ENCODE data around the gene MYO16.

Gene MYO16

GRCh38 chr13:108828086-108828815, 198.8 kb downstream of the MYO16 start:
- ATAC-seq (no peak), DNase-seq (no peak)
- peaks cover 11% of the 10 kb centered on the region for H3K9me3 Mint-ChIP-seq
- H3K4me1 Mint-ChIP-seq: no peaks in the 10 kb centered on the region
- H3K4me3 Mint-ChIP-seq: no peak overlapping the region
- H3K36me3 Mint-ChIP-seq (ENCODE audit: low read depth): no peaks in the 10 kb centered on the region
- no peaks in the 10 kb centered on the region for H3K27me3 Mint-ChIP-seq
- no peak overlapping the region for H3K27ac Mint-ChIP-seq

GRCh38 chr13:108830916-108831315, 201.5 kb downstream of the MYO16 start:
- Mint-ChIP-seq H3K27me3 (no peaks in the 10 kb centered on the region), H3K4me3 (no peak overlapping the region), H3K9me3 (peaks cover 11% of the 10 kb centered on the region), H3K4me1 (no peaks in the 10 kb centered on the region), H3K27ac (no peak overlapping the region), H3K36me3 (ENCODE audit: low read depth) (no peaks in the 10 kb centered on the region)
- DNase-seq: no peak
- ATAC-seq: no peak

GRCh38 chr13:108833531-108833930, 204.1 kb downstream of the MYO16 start:
- Mint-ChIP-seq H3K27me3 (no peaks in the 10 kb centered on the region), H3K36me3 (ENCODE audit: low read depth) (no peaks in the 10 kb centered on the region), H3K4me1 (no peaks in the 10 kb centered on the region), H3K9me3 (no peaks in the 10 kb centered on the region), H3K27ac (no peak overlapping the region), H3K4me3 (no peak overlapping the region)
- ATAC-seq (no peak), DNase-seq (no peak)

DNA sequence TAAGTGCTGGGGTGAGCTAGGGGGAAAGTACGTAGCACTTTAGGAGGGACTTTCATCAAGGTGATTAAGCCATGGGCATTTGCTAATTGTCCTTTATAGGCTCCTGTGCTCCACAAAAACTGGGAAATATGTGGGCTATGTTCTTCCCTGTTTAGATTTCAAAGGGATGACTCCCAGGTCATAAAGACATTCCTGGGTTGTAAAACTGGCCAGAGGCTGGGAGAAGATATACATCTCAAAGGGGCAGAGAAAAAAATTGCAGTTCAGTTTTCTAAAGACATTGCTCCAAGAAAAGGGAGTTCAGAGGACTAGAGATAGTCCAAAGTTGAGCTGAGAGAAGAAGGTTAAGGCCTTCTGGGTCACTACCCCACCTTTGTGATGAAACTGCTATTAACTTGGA, 204.8 kb downstream of the MYO16 start:
- ATAC-seq (no peak), DNase-seq (no peak)
- Mint-ChIP-seq H3K36me3 (ENCODE audit: low read depth) (no peaks in the 10 kb centered on the region), H3K4me3 (no peak overlapping the region), H3K9me3 (no peaks in the 10 kb centered on the region), H3K4me1 (no peaks in the 10 kb centered on the region), H3K27me3 (no peaks in the 10 kb centered on the region), H3K27ac (no peak overlapping the region)

DNA sequence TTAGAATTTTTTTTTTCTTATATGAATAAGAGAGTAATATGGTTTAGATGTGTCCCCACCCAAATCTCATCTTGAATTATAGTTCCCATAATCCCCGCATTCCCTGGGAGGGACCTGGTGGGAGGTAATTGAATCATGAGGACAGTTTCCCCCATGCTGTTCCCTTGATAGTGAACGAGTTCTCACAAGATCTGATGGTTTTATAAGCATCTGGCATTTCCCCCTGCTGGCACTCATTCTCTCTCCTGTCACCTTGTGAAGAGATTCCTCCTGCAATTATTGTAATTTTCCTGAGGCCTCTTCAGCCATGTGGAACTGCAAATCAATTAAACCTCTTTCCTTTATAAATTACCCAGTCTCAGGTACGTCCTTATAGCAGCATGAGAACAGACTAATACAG, 205.7 kb downstream of the MYO16 start:
- Mint-ChIP-seq H3K36me3 (ENCODE audit: low read depth) (no peaks in the 10 kb centered on the region), H3K4me1 (no peaks in the 10 kb centered on the region), H3K4me3 (no peak overlapping the region), H3K9me3 (no peaks in the 10 kb centered on the region), H3K27ac (no peak overlapping the region), H3K27me3 (no peaks in the 10 kb centered on the region)
- DNase-seq (no peak), ATAC-seq (no peak)

GRCh38 chr13:108850691-108851090, 221.3 kb downstream of the MYO16 start:
- no peak for ATAC-seq
- no peak overlapping the region for H3K4me3 Mint-ChIP-seq
- no peak overlapping the region for H3K27ac Mint-ChIP-seq
- H3K9me3 Mint-ChIP-seq: no peaks in the 10 kb centered on the region
- DNase-seq: no peak
- H3K36me3 Mint-ChIP-seq (ENCODE audit: low read depth): no peaks in the 10 kb centered on the region
- peaks cover 4% of the 10 kb centered on the region for H3K27me3 Mint-ChIP-seq
- H3K4me1 Mint-ChIP-seq: no peaks in the 10 kb centered on the region

GRCh38 chr13:108851660-108852059, 222.2 kb downstream of the MYO16 start:
- no peak overlapping the region for H3K4me3 Mint-ChIP-seq
- no peak overlapping the region for H3K27ac Mint-ChIP-seq
- peaks cover 4% of the 10 kb centered on the region for H3K27me3 Mint-ChIP-seq
- no peaks in the 10 kb centered on the region for H3K36me3 Mint-ChIP-seq (ENCODE audit: low read depth)
- no peaks in the 10 kb centered on the region for H3K9me3 Mint-ChIP-seq
- DNase-seq (no peak), ATAC-seq (no peak)
- H3K4me1 Mint-ChIP-seq: no peaks in the 10 kb centered on the region

GRCh38 chr13:108853031-108853430, 223.6 kb downstream of the MYO16 start:
- Mint-ChIP-seq H3K36me3 (ENCODE audit: low read depth) (no peaks in the 10 kb centered on the region), H3K27me3 (peaks cover 4% of the 10 kb centered on the region)

DNA sequence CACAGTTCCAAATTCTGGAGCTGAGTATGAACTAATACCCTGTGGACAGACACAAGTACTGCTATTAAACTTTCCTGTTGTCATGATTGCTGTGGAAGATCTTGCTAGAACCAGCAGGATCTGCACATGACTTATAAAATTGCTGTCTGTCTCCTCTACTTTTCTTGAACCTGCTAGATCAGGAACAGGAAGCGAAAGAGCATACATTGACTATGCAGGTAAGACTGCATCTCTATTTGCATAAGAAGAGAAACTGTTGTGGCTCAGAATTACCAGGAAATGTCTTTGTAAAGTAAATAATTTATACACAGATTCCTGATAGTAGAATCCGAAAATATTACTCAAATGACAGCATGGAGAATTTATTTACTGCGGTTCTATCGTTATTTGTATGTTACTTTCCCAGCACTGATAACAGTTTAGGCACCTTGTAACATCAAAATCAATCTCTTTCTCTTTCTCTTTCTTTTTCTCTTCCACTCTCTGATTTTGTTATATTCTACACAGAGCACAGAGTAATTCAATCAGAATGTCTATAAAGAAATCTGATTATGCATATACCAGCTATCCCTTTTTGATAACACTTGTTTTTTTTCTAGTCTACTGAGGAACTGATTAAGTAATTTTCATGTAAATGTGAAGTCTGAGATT, 226.5 kb downstream of the MYO16 start:
- Mint-ChIP-seq H3K36me3 (ENCODE audit: low read depth) (no peaks in the 10 kb centered on the region), H3K4me1 (no peaks in the 10 kb centered on the region), H3K27ac (no peak overlapping the region), H3K27me3 (peaks cover 5% of the 10 kb centered on the region), H3K9me3 (no peaks in the 10 kb centered on the region), H3K4me3 (no peak overlapping the region)
- ATAC-seq (no peak), DNase-seq (no peak)

More at GRCh38 chr13:108853031-108853430, 223.6 kb downstream of the MYO16 start:
- ATAC-seq (no peak), DNase-seq (no peak)
- no peaks in the 10 kb centered on the region for H3K9me3 Mint-ChIP-seq
- H3K4me3 Mint-ChIP-seq: no peak overlapping the region
- H3K4me1 Mint-ChIP-seq: no peaks in the 10 kb centered on the region
- H3K27ac Mint-ChIP-seq: no peak overlapping the region

- Mint-ChIP-seq H3K36me3 (ENCODE audit: low read depth) (no peaks in the 10 kb centered on the region), H3K4me3 (no peak overlapping the region), H3K9me3 (no peaks in the 10 kb centered on the region), H3K4me1 (no peaks in the 10 kb centered on the region), H3K27ac (no peak overlapping the region), H3K27me3 (peaks cover 3% of the 10 kb centered on the region)
- ATAC-seq (no peak), DNase-seq (no peak)
These were observed 229.3 kb downstream of the MYO16 start for GRCh38 chr13:108858676-108859075.

- H3K4me1 Mint-ChIP-seq: no peaks in the 10 kb centered on the region
- DNase-seq (no peak), ATAC-seq (no peak)
- peaks cover 3% of the 10 kb centered on the region for H3K27me3 Mint-ChIP-seq
- H3K4me3 Mint-ChIP-seq: no peak overlapping the region
- H3K9me3 Mint-ChIP-seq: no peaks in the 10 kb centered on the region
- H3K36me3 Mint-ChIP-seq (ENCODE audit: low read depth): no peaks in the 10 kb centered on the region
- H3K27ac Mint-ChIP-seq: no peak overlapping the region
These were observed 230.0 kb downstream of the MYO16 start for GRCh38 chr13:108859197-108860012.

- ATAC-seq (no peak), DNase-seq (no peak)
- Mint-ChIP-seq H3K9me3 (no peaks in the 10 kb centered on the region), H3K36me3 (ENCODE audit: low read depth) (no peaks in the 10 kb centered on the region), H3K27me3 (peaks cover 3% of the 10 kb centered on the region), H3K4me3 (no peak overlapping the region), H3K4me1 (no peaks in the 10 kb centered on the region), H3K27ac (no peak overlapping the region)
These were observed 231.0 kb downstream of the MYO16 start for GRCh38 chr13:108860418-108860817.

GRCh38 chr13:108877300-108877699, 247.9 kb downstream of the MYO16 start:
- H3K27ac Mint-ChIP-seq: no peak overlapping the region
- H3K36me3 Mint-ChIP-seq (ENCODE audit: low read depth): no peaks in the 10 kb centered on the region
- H3K4me3 Mint-ChIP-seq: no peak overlapping the region
- no peaks in the 10 kb centered on the region for H3K9me3 Mint-ChIP-seq
- peaks cover 2% of the 10 kb centered on the region for H3K27me3 Mint-ChIP-seq
- no peaks in the 10 kb centered on the region for H3K4me1 Mint-ChIP-seq
- no peak for ATAC-seq
- no peak for DNase-seq

GRCh38 chr13:108878732-108879131, 249.3 kb downstream of the MYO16 start:
- DNase-seq (no peak), ATAC-seq (no peak)
- H3K36me3 Mint-ChIP-seq (ENCODE audit: low read depth): no peaks in the 10 kb centered on the region
- H3K27me3 Mint-ChIP-seq: peaks cover 2% of the 10 kb centered on the region
- H3K27ac Mint-ChIP-seq: no peak overlapping the region
- H3K4me3 Mint-ChIP-seq: no peak overlapping the region
- no peaks in the 10 kb centered on the region for H3K9me3 Mint-ChIP-seq
- no peaks in the 10 kb centered on the region for H3K4me1 Mint-ChIP-seq

All from activated naive CD8-positive, alpha-beta T cell treated with anti-CD3 and anti-CD28 coated beads, Interleukin-2, amount 50 U/mL, for 24 hours (primary cell).